Caco-2 (cell line): Measurements from ENCODE around the gene LDB1. TPM values are rescaled to one million over a fixed set of nuclear protein-coding genes. Genes with fewer than 3 reads are reported as not detected.
A peak's percentile ranks its signal among the peaks of the same experiment; 100 is the strongest.

Experiments
- BruUV-seq: library from RNA; stranded (reverse); fragments of 400-500 nt; replicated peaks from 2 replicates; lab custom pipeline; 2021; lab: Mats Ljungman, UMichigan
- CTCF ChIA-PET: fragments of 300-600 bp; sonication (Branson Sonifier 250); formaldehyde crosslinking; loops from one replicate; lab custom pipeline; 2022; ENCODE audit warnings: antibody characterized with exemption; lab: Charles Lee
- POLR2A ChIA-PET: fragments of 300-600 bp; sonication (Branson Sonifier 250); formaldehyde crosslinking; loops from one replicate; lab custom pipeline; 2022; ENCODE audit warnings: antibody characterized with exemption; lab: Charles Lee
- DNase-seq, 2 experiments: peaks; one replicate each; pipeline versions ENCODE4 v3.0.0 to v3.0.0-alpha.2; 2020 to 2022
- H3K27me3 ChIP-seq: replicated peaks from 2 replicates; pipeline ENCODE4 v1.6.0; 2011; ENCODE audit warnings: low read length; ENCODE audit not compliant: control insufficient read depth, insufficient read depth
- H3K36me3 ChIP-seq: 2 replicates; pipeline ENCODE4 v1.5.1; 2011; ENCODE audit warnings: low read length; ENCODE audit not compliant: control insufficient read depth, insufficient read depth
- H3K4me1 ChIP-seq: fragments of 250-450 bp; sonication (Bioruptor Pico); 2 replicates; pipeline ENCODE4 v1.5.1; 2020; ENCODE audit warnings: mild to moderate bottlenecking
- H3K4me3 ChIP-seq: 2 replicates; pipeline ENCODE4 v1.5.1; 2011; ENCODE audit warnings: low read depth, mild to moderate bottlenecking, control low read depth, low read length
- H3K9me3 ChIP-seq: fragments of 250-450 bp; sonication (Bioruptor Pico); 2 replicates; pipeline ENCODE4 v1.5.1; 2020; ENCODE audit warnings: mild to moderate bottlenecking, moderate library complexity
- H3K27ac Mint-ChIP-seq: one replicate; pipeline ENCODE4 v1.8.0; 2022; ENCODE audit warnings: mixed read lengths; ENCODE audit not compliant: unreplicated experiment
- H3K27me3 Mint-ChIP-seq: one replicate; pipeline ENCODE4 v1.8.0; 2022; ENCODE audit warnings: mixed read lengths; ENCODE audit not compliant: insufficient read depth, unreplicated experiment
- H3K36me3 Mint-ChIP-seq: one replicate; pipeline ENCODE4 v1.8.0; 2022; ENCODE audit warnings: mild to moderate bottlenecking, mixed read lengths; ENCODE audit not compliant: insufficient read depth, unreplicated experiment
- H3K4me1 Mint-ChIP-seq: one replicate; pipeline ENCODE4 v1.8.0; 2022; ENCODE audit warnings: low read depth, mixed read lengths; ENCODE audit not compliant: unreplicated experiment
- H3K4me3 Mint-ChIP-seq: one replicate; pipeline ENCODE4 v1.8.0; 2022; ENCODE audit warnings: mild to moderate bottlenecking, moderate library complexity, mixed read lengths; ENCODE audit not compliant: unreplicated experiment
- H3K9me3 Mint-ChIP-seq: one replicate; pipeline ENCODE4 v1.8.0; 2022; ENCODE audit warnings: mixed read lengths; ENCODE audit not compliant: unreplicated experiment
- CTCF ChIP-seq, 2 experiments: fragments of 200-600 bp in 1 of 2; IDR thresholded peaks; 1 replicate in 1 of 2; 2 replicates in 1 of 2; pipeline versions ENCODE4 v1.5.1 to v1.8.0; 2011 to 2022; ENCODE audit warnings: antibody characterized with exemption in 1 of 2, control low read depth in 1 of 2, inconsistent platforms in 1 of 2, low read depth in 1 of 2, low read length in 1 of 2, mild to moderate bottlenecking in 1 of 2, moderate library complexity in 1 of 2; ENCODE audit not compliant: insufficient read depth in 1 of 2, severe bottlenecking in 1 of 2, unreplicated experiment in 1 of 2
- intact Hi-C: fragments of 100-400 bp; cut with micrococcal nuclease; formaldehyde crosslinking; loops from one replicate; pipeline ENCODE4 v1.10.0; 2022; ENCODE audit not compliant: unreplicated experiment
- total RNA-seq: library from RNA; stranded (reverse); gene quantifications from 2 replicates; pipeline ENCODE4 v1.2.3, GENCODE V29; 2022

The LDB1 gene
- total RNA-seq, 1 experiment from 2014 or later = 52.3 TPM

GRCh38 chr10:102064868-102065560 lies 55.2 kb downstream of the LDB1 start, which contains the start of gene HPS6:
Gene HPS6, plus strand, starts transcription at chr10:102065349. Its CDS starts 126 bp downstream, at chr10:102065475.
- ChIA-PET CTCF (interaction anchor here (0.5 kb wide), 1 partner anchor 149 kb away, joined by 3 read pairs; no protein-coding TSS in a partner anchor), POLR2A (interaction anchor here (0.6 kb wide), 2 partner anchors 543 to 1363 kb away, joined by 3 to 6 read pairs; no protein-coding TSS in a partner anchor)
- Mint-ChIP-seq H3K4me3 (peak within 1 kb of the TSS; percentile 89), H3K27me3 (no peaks in the 10 kb centered on the region), H3K9me3 (no peaks in the 10 kb centered on the region), H3K36me3 (no peaks in the 10 kb centered on the region), H3K4me1 (peaks cover 13% of the 10 kb centered on the region), H3K27ac (peak within 1 kb of the TSS; percentile 88)
- Histone ChIP-seq H3K9me3 (no peaks in the 10 kb centered on the region), H3K36me3 (peaks cover 1% of the 10 kb centered on the region; the same call in 1 of the 2 replicates), H3K27me3 (no peaks in the 10 kb centered on the region), H3K4me1 (peaks cover 9% of the 10 kb centered on the region), H3K4me3 (peak within 1 kb of the TSS; percentile 90)
- intact Hi-C loops = loop anchor here (1.0 to 5.0 kb wide), 2 partner anchors 9 to 67 kb away; partner anchors contain the start of genes ARMH3 and PPRC1
- BruUV-seq = no TSS peak
- DNase-seq = peak; percentile 93 to 95
- peak; percentile 17 to 32 for TF ChIP-seq CTCF (IDR thresholded peaks at IDR 0.05; ENCODE audit: insufficient read depth in 1 of 2, low read depth in 1 of 2, low read length in 1 of 2, severe bottlenecking in 1 of 2, unreplicated experiment in 1 of 2)

DNA sequence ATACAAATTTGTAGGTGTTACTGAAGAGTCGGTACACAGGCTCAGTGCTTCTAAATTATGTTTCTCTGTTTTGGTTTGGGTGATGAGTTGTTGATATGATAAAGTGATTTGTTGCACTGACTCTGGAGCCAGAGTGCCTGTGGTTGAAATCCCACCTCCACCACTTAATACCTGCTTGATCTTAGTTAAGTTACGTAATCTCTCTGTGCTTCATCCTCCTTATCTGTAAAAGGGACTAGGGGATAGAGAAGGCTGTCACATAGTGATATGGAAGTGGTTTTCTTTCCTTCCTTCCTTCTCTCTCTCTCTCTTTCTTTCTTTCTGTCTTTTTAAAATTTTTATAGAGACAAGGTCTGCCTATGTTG lies 55.7 kb downstream of the LDB1 start:
- ChIA-PET CTCF (no interaction called here), POLR2A (no interaction called here)
- Mint-ChIP-seq H3K27me3 (no peaks in the 10 kb centered on the region), H3K4me3 (peak overlapping the region; percentile 89), H3K4me1 (peaks cover 13% of the 10 kb centered on the region), H3K36me3 (no peaks in the 10 kb centered on the region), H3K9me3 (no peaks in the 10 kb centered on the region), H3K27ac (peak overlapping the region; percentile 88)
- BruUV-seq = no TSS peak
- H3K4me3 ChIP-seq = peak overlapping the region; percentile 90
- H3K9me3 ChIP-seq = no peaks in the 10 kb centered on the region
- TF ChIP-seq CTCF (IDR thresholded peaks at IDR 0.05; ENCODE audit: insufficient read depth in 1 of 2, low read depth in 1 of 2, low read length in 1 of 2, severe bottlenecking in 1 of 2, unreplicated experiment in 1 of 2) = no peak
- H3K4me1 ChIP-seq = peaks cover 9% of the 10 kb centered on the region
- peaks cover 1% of the 10 kb centered on the region; the same call in 1 of the 2 replicates for H3K36me3 ChIP-seq
- intact Hi-C loops = no loop called here
- no peaks in the 10 kb centered on the region for H3K27me3 ChIP-seq
- no peak for DNase-seq

DNA sequence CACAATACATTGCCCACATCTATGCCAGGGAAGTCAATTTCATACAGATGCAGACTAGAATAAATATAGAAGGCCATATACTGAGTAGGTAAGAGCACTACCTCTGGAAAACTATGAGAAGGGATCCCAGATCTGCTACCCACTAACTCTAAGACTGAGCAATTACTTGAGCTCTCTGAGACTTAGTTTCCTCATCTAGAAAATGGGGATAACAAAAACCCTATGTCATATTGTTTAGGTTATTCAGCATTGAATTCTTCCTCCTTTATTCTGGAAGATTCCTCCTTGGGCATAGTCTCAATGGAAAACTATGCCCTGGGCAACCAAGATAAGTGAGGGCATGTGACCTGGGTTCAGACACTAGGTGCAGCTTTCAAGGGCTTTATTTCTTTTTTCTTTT lies 60.2 kb downstream of the LDB1 start:
- Mint-ChIP-seq H3K4me1 (peaks cover 20% of the 10 kb centered on the region), H3K4me3 (no peak overlapping the region), H3K27ac (no peak overlapping the region), H3K9me3 (no peaks in the 10 kb centered on the region), H3K27me3 (no peaks in the 10 kb centered on the region), H3K36me3 (peaks cover 5% of the 10 kb centered on the region)
- POLR2A ChIA-PET = no interaction called here
- H3K27me3 ChIP-seq = no peaks in the 10 kb centered on the region
- peaks cover 4% of the 10 kb centered on the region for H3K4me1 ChIP-seq
- no peak for TF ChIP-seq CTCF (IDR thresholded peaks at IDR 0.05; ENCODE audit: insufficient read depth in 1 of 2, low read depth in 1 of 2, low read length in 1 of 2, severe bottlenecking in 1 of 2, unreplicated experiment in 1 of 2)
- no peak overlapping the region for H3K4me3 ChIP-seq
- CTCF ChIA-PET = no interaction called here
- no TSS peak for BruUV-seq
- intact Hi-C loops = no loop called here
- no peak for DNase-seq
- H3K9me3 ChIP-seq = no peaks in the 10 kb centered on the region
- no peaks in the 10 kb centered on the region for H3K36me3 ChIP-seq

Other genes starting within 250 kb of the LDB1 start
- 17.4 and 20.0 TPM in 2 replicates for gene ARMH3, start 64.2 kb downstream of the LDB1 start, total RNA-seq
- 18.1 and 19.5 TPM in 2 replicates for gene HPS6, start 55.0 kb downstream of the LDB1 start, total RNA-seq
- 66.6 and 68.5 TPM in 2 replicates for gene PPRC1, start 12.7 kb upstream of the LDB1 start, total RNA-seq
- gene NOLC1, start 32.0 kb upstream of the LDB1 start, total RNA-seq = 137 and 147 TPM in 2 replicates
- 1.4 and 2.2 TPM in 2 replicates for gene ELOVL3, start 105.9 kb upstream of the LDB1 start, total RNA-seq
- not detected in 2 replicates for gene PITX3, start 121.1 kb upstream of the LDB1 start, total RNA-seq
- 69.1 and 69.8 TPM in 2 replicates for gene GBF1, start 125.2 kb upstream of the LDB1 start, total RNA-seq